ENCODE results near the gene SERAC1. TPM values are rescaled to one million over a fixed set of nuclear protein-coding genes. Genes with fewer than 3 reads are reported as not detected.
A peak's percentile ranks its signal among the peaks of the same experiment; 100 is the strongest.

Gene SERAC1
- total RNA-seq, 4 donors from 2014 or later, result 6.5 to 15.7 (median 6.8) TPM

DNA sequence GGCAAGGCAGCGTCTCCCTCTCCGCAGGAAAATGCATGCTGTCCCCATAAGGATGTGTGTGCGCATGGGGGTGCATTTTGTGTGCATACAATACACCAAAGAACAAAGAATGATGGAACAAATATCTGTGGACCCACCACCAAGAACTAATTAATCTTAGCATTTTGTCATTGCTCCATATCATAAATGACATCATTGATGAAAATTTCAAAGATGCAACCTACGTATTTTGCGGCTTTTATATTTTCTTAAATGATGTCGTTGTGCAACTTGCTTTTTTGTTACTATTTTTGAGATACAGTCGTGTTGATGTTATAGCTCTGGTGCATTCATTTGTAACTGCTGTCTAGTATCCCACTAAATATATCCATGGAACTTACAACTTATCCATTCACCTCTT lies 89.7 kb downstream of the SERAC1 start:
- no peak for DNase-seq
- Histone ChIP-seq H3K9me3 (no peaks in the 10 kb centered on the region), H3K27ac (no peak overlapping the region), H3K4me3 (no peak overlapping the region), H3K27me3 (no peaks in the 10 kb centered on the region), H3K4me1 (no peaks in the 10 kb centered on the region), H3K36me3 (peaks cover 0 to 68% (median 0%) of the 10 kb centered on the region in 3 donors)
- TF ChIP-seq POLR2A (IDR thresholded peaks at IDR 0.05), result no peak
- TF ChIP-seq, protein P1, sequence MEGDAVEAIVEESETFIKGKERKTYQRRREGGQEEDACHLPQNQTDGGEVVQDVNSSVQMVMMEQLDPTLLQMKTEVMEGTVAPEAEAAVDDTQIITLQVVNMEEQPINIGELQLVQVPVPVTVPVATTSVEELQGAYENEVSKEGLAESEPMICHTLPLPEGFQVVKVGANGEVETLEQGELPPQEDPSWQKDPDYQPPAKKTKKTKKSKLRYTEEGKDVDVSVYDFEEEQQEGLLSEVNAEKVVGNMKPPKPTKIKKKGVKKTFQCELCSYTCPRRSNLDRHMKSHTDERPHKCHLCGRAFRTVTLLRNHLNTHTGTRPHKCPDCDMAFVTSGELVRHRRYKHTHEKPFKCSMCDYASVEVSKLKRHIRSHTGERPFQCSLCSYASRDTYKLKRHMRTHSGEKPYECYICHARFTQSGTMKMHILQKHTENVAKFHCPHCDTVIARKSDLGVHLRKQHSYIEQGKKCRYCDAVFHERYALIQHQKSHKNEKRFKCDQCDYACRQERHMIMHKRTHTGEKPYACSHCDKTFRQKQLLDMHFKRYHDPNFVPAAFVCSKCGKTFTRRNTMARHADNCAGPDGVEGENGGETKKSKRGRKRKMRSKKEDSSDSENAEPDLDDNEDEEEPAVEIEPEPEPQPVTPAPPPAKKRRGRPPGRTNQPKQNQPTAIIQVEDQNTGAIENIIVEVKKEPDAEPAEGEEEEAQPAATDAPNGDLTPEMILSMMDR (IDR thresholded peaks at IDR 0.05), result no peak

GRCh38 chr6:158077676-158078075 lies 90.4 kb downstream of the SERAC1 start:
- Histone ChIP-seq H3K27ac (no peak overlapping the region), H3K4me1 (no peaks in the 10 kb centered on the region), H3K4me3 (no peak overlapping the region), H3K36me3 (peaks cover 0 to 67% (median 0%) of the 10 kb centered on the region in 3 donors), H3K27me3 (no peaks in the 10 kb centered on the region), H3K9me3 (no peaks in the 10 kb centered on the region)
- no peak for TF ChIP-seq POLR2A (IDR thresholded peaks at IDR 0.05)
- TF ChIP-seq, protein P1 (IDR thresholded peaks at IDR 0.05), result no peak
- DNase-seq, result no peak

GRCh38 chr6:158076548-158076947 lies 91.5 kb downstream of the SERAC1 start:
- DNase-seq, result no peak
- Histone ChIP-seq H3K36me3 (peaks cover 0 to 67% (median 0%) of the 10 kb centered on the region in 3 donors), H3K9me3 (no peaks in the 10 kb centered on the region), H3K27ac (no peak overlapping the region), H3K4me1 (no peaks in the 10 kb centered on the region), H3K27me3 (no peaks in the 10 kb centered on the region), H3K4me3 (no peak overlapping the region)
- TF ChIP-seq, protein P1 (IDR thresholded peaks at IDR 0.05), result no peak
- TF ChIP-seq POLR2A (IDR thresholded peaks at IDR 0.05), result no peak

- DNase-seq, result no peak
- Histone ChIP-seq H3K27ac (no peak overlapping the region), H3K9me3 (no peaks in the 10 kb centered on the region), H3K4me3 (no peak overlapping the region), H3K4me1 (peaks cover 0 to 11% (median 0%) of the 10 kb centered on the region in 4 donors), H3K27me3 (no peaks in the 10 kb centered on the region), H3K36me3 (peaks cover 0 to 77% (median 0%) of the 10 kb centered on the region in 3 donors)
- TF ChIP-seq, protein P1 (IDR thresholded peaks at IDR 0.05), result no peak
- no peak for TF ChIP-seq POLR2A (IDR thresholded peaks at IDR 0.05)
Observed at GRCh38 chr6:158073776-158074175, 94.3 kb downstream of the SERAC1 start.

GRCh38 chr6:158072083-158072721 lies 95.9 kb downstream of the SERAC1 start:
- TF ChIP-seq POLR2A (IDR thresholded peaks at IDR 0.05), result no peak
- TF ChIP-seq, protein P1 (IDR thresholded peaks at IDR 0.05), result peak; percentile 45 to 86 (median 79)
- Histone ChIP-seq H3K4me3 (no peak overlapping the region), H3K27ac (no peak overlapping the region), H3K9me3 (no peaks in the 10 kb centered on the region), H3K36me3 (peaks cover 0 to 63% (median 0%) of the 10 kb centered on the region in 3 donors), H3K27me3 (no peaks in the 10 kb centered on the region), H3K4me1 (peaks cover 0 to 18% (median 0%) of the 10 kb centered on the region in 4 donors)
- DNase-seq, result peak; percentile 50 to 86 (median 77)
